Lower leg skin (tissue), 4 donors: Measurements from ENCODE around the gene INTS2. TPM values are rescaled to one million over a fixed set of nuclear protein-coding genes. Genes with fewer than 3 reads are reported as not detected.
"Not testable (repeated sequence)": the region's sequence is repeated elsewhere in the genome, so short reads cannot be mapped to it uniquely, and the experiment has no call there.

Experiments
- DNase-seq, 2 donors: peaks; one replicate each; pipeline ENCODE4 v3.0.0-alpha.2; 2019; ENCODE audit warnings: low spot score in 2 of 2
- H3K4me3 ChIP-seq: fragments of 200-600 bp; sonication (generic); 2 replicates; pipeline ENCODE4 v1.5.1; 2017; ENCODE audit warnings: mild to moderate bottlenecking, low read depth; ENCODE audit not compliant: poor library complexity, severe bottlenecking
- CTCF ChIP-seq, 3 donors: fragments of 450-650 bp; IDR thresholded peaks; one replicate each; pipeline ENCODE4 v1.5.1; 2016; ENCODE audit warnings: antibody characterized with exemption in 3 of 3, mild to moderate bottlenecking in 3 of 3, moderate library complexity in 2 of 3
- POLR2A ChIP-seq, 2 donors: fragments of 450-650 bp; IDR thresholded peaks; one replicate each; pipeline ENCODE4 v1.6.1; 2016 to 2017; ENCODE audit warnings: antibody characterized with exemption in 2 of 2, mild to moderate bottlenecking in 1 of 2, moderate library complexity in 1 of 2
- WGBS, 2 donors: methylation state at CpG; one replicate each; pipeline ENCODE4 v1.1.5; 2018; 5-methylcytosine and 5-hydroxymethylcytosine counted together
- intact Hi-C: fragments of 100-400 bp; cut with DNase I; formaldehyde crosslinking; loops from one replicate; pipeline ENCODE4 v1.15.0; 2023; ENCODE audit warnings: low total_unique reads
- total RNA-seq, 4 donors: library from RNA; depleted of rRNA; stranded (reverse); fragments of >200 nt; gene quantifications; one replicate each; pipeline ENCODE4 v1.1.0, GENCODE V29; 2016

Gene INTS2
- total RNA-seq, 4 donors from 2014 or later, result 6.8 to 11.4 (median 9.2) TPM

- TF ChIP-seq CTCF (IDR thresholded peaks at IDR 0.05), result no peak
- TF ChIP-seq POLR2A (IDR thresholded peaks at IDR 0.05), result no peak
- DNase-seq, result no peak
- intact Hi-C loops, result no loop called here
- WGBS, 2 donors, result 91 to 94% methylated on average over 5 of the region's 5 CpGs
- H3K4me3 ChIP-seq, result no peak overlapping the region
Measured at GRCh38 chr17:61904094-61904710, 23.6 kb downstream of the INTS2 start.

DNA sequence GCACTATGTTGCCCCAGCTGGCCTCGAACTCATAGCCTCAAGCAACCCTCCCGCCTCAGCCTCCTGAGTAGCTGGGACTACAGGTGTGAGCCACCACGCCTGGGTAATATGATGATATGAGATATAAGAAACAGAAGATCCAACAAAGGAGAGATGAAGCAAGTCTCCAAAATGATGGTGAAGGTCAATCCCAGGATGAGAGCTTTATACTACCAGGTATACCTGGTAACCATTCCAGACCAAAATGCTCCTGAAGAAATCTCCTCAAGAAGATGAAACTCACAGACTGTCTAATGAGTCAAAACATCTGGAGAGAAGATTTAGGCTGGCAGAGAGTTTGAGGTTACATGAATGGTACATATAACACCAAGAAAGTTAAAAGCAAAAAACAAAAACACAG is 24.5 kb downstream of the INTS2 start:
- TF ChIP-seq CTCF (IDR thresholded peaks at IDR 0.05), result no peak
- no peak for TF ChIP-seq POLR2A (IDR thresholded peaks at IDR 0.05)
- DNase-seq, result no peak
- H3K4me3 ChIP-seq, result no peak overlapping the region
- 96% methylated on average over 3 of the region's 3 CpGs for WGBS, 2 donors
- intact Hi-C loops, result no loop called here

GRCh38 chr17:61897548-61898180 is 30.1 kb downstream of the INTS2 start:
- WGBS, 2 donors, result 87 to 88% methylated on average over 2 of the region's 2 CpGs
- no peak for DNase-seq
- no peak overlapping the region for H3K4me3 ChIP-seq
- TF ChIP-seq CTCF (IDR thresholded peaks at IDR 0.05), result no peak
- no peak for TF ChIP-seq POLR2A (IDR thresholded peaks at IDR 0.05)
- intact Hi-C loops, result no loop called here

- TF ChIP-seq POLR2A (IDR thresholded peaks at IDR 0.05), result no peak
- TF ChIP-seq CTCF (IDR thresholded peaks at IDR 0.05), result no peak
- 35 to 65% methylated on average over 2 of the region's 2 CpGs for WGBS, 2 donors
- H3K4me3 ChIP-seq, result no peak overlapping the region
- no peak for DNase-seq
- intact Hi-C loops, result no loop called here
Measured at GRCh38 chr17:61895391-61895790, 32.4 kb downstream of the INTS2 start.

DNA sequence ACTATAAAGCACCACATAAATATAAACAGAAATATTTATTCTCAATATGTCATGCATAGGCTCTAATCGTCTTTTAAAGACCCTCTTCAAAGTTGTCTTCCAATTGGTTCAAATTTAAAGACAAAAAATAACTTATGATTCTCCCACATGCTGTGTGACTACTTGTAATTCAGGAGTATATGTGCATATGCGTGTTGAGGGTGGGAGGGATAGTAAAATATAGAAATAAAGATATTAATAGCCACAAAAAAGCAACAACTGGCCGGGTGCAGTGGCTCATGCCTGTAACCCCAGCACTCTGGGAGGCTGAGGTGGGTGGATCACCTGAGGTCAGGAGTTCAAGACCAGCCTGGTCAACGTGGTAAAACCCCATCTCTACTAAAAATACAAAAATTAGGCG is 33.5 kb downstream of the INTS2 start:
- H3K4me3 ChIP-seq, intact Hi-C loops, DNase-seq: not testable (repeated sequence)
- WGBS, 2 donors, result 89% methylated on average over 5 of the region's 5 CpGs

- H3K4me3 ChIP-seq, intact Hi-C loops, DNase-seq: not testable (repeated sequence)
- WGBS, 2 donors, result 88 to 94% methylated on average over 6 of the region's 6 CpGs
Measured at GRCh38 chr17:61887733-61888132, 40.0 kb downstream of the INTS2 start.

- H3K4me3 ChIP-seq, intact Hi-C loops, DNase-seq: not testable (repeated sequence)
- WGBS, 2 donors, result 95% methylated on average over 8 of the region's 8 CpGs
Measured at GRCh38 chr17:61885865-61886264, 41.9 kb downstream of the INTS2 start.
